Breast epithelium (tissue), 4 donors: ENCODE data around the gene DOCK10. TPM values are rescaled to one million over a fixed set of nuclear protein-coding genes. Genes with fewer than 3 reads are reported as not detected.

Experiments
- DNase-seq, 2 donors: peaks; one replicate each; pipeline ENCODE4 v3.0.0-alpha.2; 2019; ENCODE audit warnings: low spot score in 2 of 2
- H3K27ac ChIP-seq, 2 donors: fragments of 200-600 bp; sonication (generic) in 1 of 2; one replicate each; pipeline ENCODE4 v1.5.1; 2016 to 2019; ENCODE audit warnings: mild to moderate bottlenecking in 1 of 2
- H3K27me3 ChIP-seq, 2 donors: fragments of 200-600 bp; sonication (generic) in 1 of 2; one replicate each; pipeline versions ENCODE4 v1.5.1 to v1.6.0; 2017 to 2019; ENCODE audit warnings: control low read depth in 1 of 2, mild to moderate bottlenecking in 1 of 2
- H3K36me3 ChIP-seq: fragments of 200-600 bp; one replicate; pipeline ENCODE4 v1.5.1; 2019
- H3K4me1 ChIP-seq, 2 donors: fragments of 200-600 bp; sonication (generic); one replicate each; pipeline ENCODE4 v1.5.1; 2016 to 2019; ENCODE audit warnings: control low read depth in 1 of 2
- H3K4me3 ChIP-seq, 3 donors: fragments of 200-600 bp; sonication (generic); 1 replicate in 2 of 3; 2 replicates in 1 of 3; pipeline ENCODE4 v1.5.1; 2016 to 2019; ENCODE audit warnings: mild to moderate bottlenecking in 3 of 3, moderate library complexity in 2 of 3
- H3K9me3 ChIP-seq, 2 donors: fragments of 200-600 bp; sonication (generic) in 1 of 2; one replicate each; pipeline ENCODE4 v1.5.1; 2016 to 2019; ENCODE audit warnings: control low read depth in 1 of 2
- CTCF ChIP-seq, 3 donors: fragments of 450-650 bp; IDR thresholded peaks; one replicate each; pipeline ENCODE4 v1.5.1; 2016 to 2017; ENCODE audit warnings: antibody characterized with exemption in 3 of 3, mild to moderate bottlenecking in 3 of 3, moderate library complexity in 3 of 3
- POLR2A ChIP-seq: fragments of 450-650 bp; IDR thresholded peaks from one replicate; pipeline ENCODE4 v1.6.1; 2016; ENCODE audit warnings: antibody characterized with exemption, mild to moderate bottlenecking, moderate library complexity
- POLR2AphosphoS5 ChIP-seq, 3 donors: sonication (generic); formaldehyde crosslinking; IDR thresholded peaks; one replicate each; pipeline ENCODE4 v1.6.1; 2017; ENCODE audit warnings: antibody characterized with exemption in 3 of 3
- intact Hi-C: fragments of 100-400 bp; cut with DNase I; formaldehyde crosslinking; loops from one replicate; pipeline ENCODE4 v1.15.1; 2023; ENCODE audit warnings: low total_unique reads
- total RNA-seq, 3 donors: library from RNA; depleted of rRNA; stranded (reverse); fragments of >200 nt; gene quantifications; one replicate each; pipeline ENCODE4 v1.1.0, GENCODE V29; 2016

DOCK10 gene
- total RNA-seq, 3 donors from 2014 or later: 13.8 to 23.9 (median 15.4) TPM

- Histone ChIP-seq H3K9me3 (no peaks in the 10 kb centered on the region), H3K36me3 (no peaks in the 10 kb centered on the region), H3K4me3 (no peak overlapping the region), H3K4me1 (peaks cover 0 to 4% of the 10 kb centered on the region in 2 donors), H3K27me3 (no peaks in the 10 kb centered on the region), H3K27ac (peak overlapping the region in 1 of 2 donors; percentile 2)
- intact Hi-C loops: no loop called here
- no peak for DNase-seq
- TF ChIP-seq POLR2A (no peak), POLR2AphosphoS5 (IDR thresholded peaks at IDR 0.05) (no peak), CTCF (IDR thresholded peaks at IDR 0.05) (no peak)
These were observed 82.7 kb downstream of the DOCK10 start for GRCh38 chr2:224959556-224959955.

- Histone ChIP-seq H3K4me3 (no peak overlapping the region), H3K27me3 (no peaks in the 10 kb centered on the region), H3K9me3 (no peaks in the 10 kb centered on the region), H3K4me1 (peaks cover 0 to 4% of the 10 kb centered on the region in 2 donors), H3K27ac (peak overlapping the region; percentile 33 to 48), H3K36me3 (no peaks in the 10 kb centered on the region)
- TF ChIP-seq CTCF (IDR thresholded peaks at IDR 0.05) (no peak), POLR2A (no peak), POLR2AphosphoS5 (IDR thresholded peaks at IDR 0.05) (no peak)
- intact Hi-C loops: no loop called here
- DNase-seq: no peak
These were observed 83.4 kb downstream of the DOCK10 start for GRCh38 chr2:224958873-224959272.

- Histone ChIP-seq H3K4me1 (peaks cover 0 to 4% of the 10 kb centered on the region in 2 donors), H3K36me3 (no peaks in the 10 kb centered on the region), H3K27me3 (no peaks in the 10 kb centered on the region), H3K4me3 (peak overlapping the region in 1 of 3 donors; percentile 10), H3K27ac (peak overlapping the region; percentile 33 to 58), H3K9me3 (no peaks in the 10 kb centered on the region)
- intact Hi-C loops: no loop called here
- DNase-seq: no peak
- TF ChIP-seq POLR2A (no peak), POLR2AphosphoS5 (IDR thresholded peaks at IDR 0.05) (no peak), CTCF (IDR thresholded peaks at IDR 0.05) (no peak)
These were observed 83.8 kb downstream of the DOCK10 start for GRCh38 chr2:224958462-224958857.

- intact Hi-C loops: no loop called here
- H3K4me3 ChIP-seq: peak overlapping the region in 1 of 3 donors; percentile 10
- no peaks in the 10 kb centered on the region for H3K27me3 ChIP-seq
- H3K36me3 ChIP-seq: no peaks in the 10 kb centered on the region
- TF ChIP-seq POLR2AphosphoS5 (IDR thresholded peaks at IDR 0.05): no peak
- no peak for TF ChIP-seq POLR2A
- TF ChIP-seq CTCF (IDR thresholded peaks at IDR 0.05): no peak
- peaks cover 0 to 4% of the 10 kb centered on the region in 2 donors for H3K4me1 ChIP-seq
- DNase-seq: no peak
- H3K27ac ChIP-seq: peak overlapping the region; percentile 19 to 58
- H3K9me3 ChIP-seq: no peaks in the 10 kb centered on the region
These were observed 84.5 kb downstream of the DOCK10 start for GRCh38 chr2:224957540-224958461.

GRCh38 chr2:224956706-224957105 lies 85.6 kb downstream of the DOCK10 start:
- Histone ChIP-seq H3K27me3 (no peaks in the 10 kb centered on the region), H3K4me1 (peaks cover 0 to 4% of the 10 kb centered on the region in 2 donors), H3K27ac (peak overlapping the region in 1 of 2 donors; percentile 19), H3K36me3 (no peaks in the 10 kb centered on the region), H3K4me3 (no peak overlapping the region), H3K9me3 (no peaks in the 10 kb centered on the region)
- intact Hi-C loops: no loop called here
- no peak for DNase-seq
- no peak for TF ChIP-seq CTCF (IDR thresholded peaks at IDR 0.05)
- no peak for TF ChIP-seq POLR2AphosphoS5 (IDR thresholded peaks at IDR 0.05)
- no peak for TF ChIP-seq POLR2A
